Heart left ventricle (tissue), 16 donors: ENCODE measurements around the gene XPR1. TPM values are rescaled to one million over a fixed set of nuclear protein-coding genes. Genes with fewer than 3 reads are reported as not detected.

Experiments used
- ATAC-seq, 4 donors: fragments of 200-7000 bp; cut with Tn5 transposase; one replicate each; pipeline ENCODE4 v1.9.1; 2020 to 2022; ENCODE audit warnings: moderate library complexity in 4 of 4, mild to moderate bottlenecking in 3 of 4, moderate number of reproducible peaks in 1 of 4
- DNase-seq, 5 donors: peaks; one replicate each; pipeline ENCODE4 v3.0.0-alpha.2; 2020
- H3K27ac ChIP-seq, 12 donors: fragments of 200-600 bp; sonication (generic) in 4 of 12; one replicate each; pipeline versions ENCODE4 v1.5.0 to v1.8.0; 2016 to 2022; ENCODE audit warnings: mild to moderate bottlenecking in 2 of 12
- H3K27me3 ChIP-seq, 9 donors: fragments of 200-600 bp; sonication (generic) in 2 of 9; one replicate each; pipeline versions ENCODE4 v1.5.1 to v1.8.0; 2016 to 2022; ENCODE audit warnings: mild to moderate bottlenecking in 3 of 9
- H3K36me3 ChIP-seq, 9 donors: fragments of 200-600 bp; sonication (generic) in 2 of 9; one replicate each; pipeline versions ENCODE4 v1.5.0 to v1.8.0; 2018 to 2022; ENCODE audit warnings: mild to moderate bottlenecking in 2 of 9
- H3K4me1 ChIP-seq, 12 donors: fragments of 200-600 bp; sonication (generic) in 4 of 12; one replicate each; pipeline versions ENCODE4 v1.5.0 to v1.8.0; 2016 to 2022; ENCODE audit warnings: mild to moderate bottlenecking in 3 of 12
- H3K4me3 ChIP-seq, 12 donors: fragments of 200-600 bp; sonication (generic) in 4 of 12; one replicate each; pipeline versions ENCODE4 v1.5.0 to v1.8.0; 2017 to 2022; ENCODE audit warnings: mild to moderate bottlenecking in 9 of 12, moderate library complexity in 4 of 12
- H3K9me3 ChIP-seq, 12 donors: fragments of 200-600 bp; sonication (generic) in 4 of 12; one replicate each; pipeline versions ENCODE4 v1.5.0 to v1.8.0; 2016 to 2022; ENCODE audit warnings: mild to moderate bottlenecking in 1 of 12
- CTCF ChIP-seq, 12 donors: fragments of 200-600 bp; sonication (generic) in 4 of 12; IDR thresholded peaks; one replicate each; pipeline versions ENCODE4 v1.5.0 to v1.8.0; 2018 to 2022; ENCODE audit warnings: antibody characterized with exemption in 12 of 12, mild to moderate bottlenecking in 5 of 12
- POLR2A ChIP-seq, 2 donors: fragments of 450-650 bp; IDR thresholded peaks; one replicate each; pipeline ENCODE4 v1.6.1; 2017; ENCODE audit warnings: antibody characterized with exemption in 2 of 2, mild to moderate bottlenecking in 2 of 2, moderate library complexity in 2 of 2
- WGBS, 4 donors: extraction: QIAGEN DNeasy Blood & Tissue Kit in 2 of 4; methylation state at CpG; one replicate each; pipeline versions ENCODE4 v1.1.5 to v1.1.7; 2013 to 2018; 5-methylcytosine and 5-hydroxymethylcytosine counted together
- intact Hi-C, 10 donors: fragments of 100-400 bp; cut with DNase I; formaldehyde crosslinking; loops; one replicate each; pipeline versions ENCODE4 v1.11.1 to v1.14.2; 2022
- polyA plus RNA-seq, 2 donors: library from polyadenylated mRNA; stranded (reverse); fragments of 200-250 nt; gene quantifications; one replicate each; pipeline ENCODE4 v1.2.3, GENCODE V29; 2013
- total RNA-seq, 9 donors: library from RNA; depleted of rRNA in 2 of 9; stranded (reverse); fragments of >200 nt in 2 of 9; fragmentation: NEBNext Ultra II Directional in 3 of 9; extraction: Animal tissue kit (Norgen Biotek cat#: 25700) in 3 of 9; gene quantifications; one replicate each; pipeline versions ENCODE4 v1.1.0 to v1.2.4, GENCODE V29; 2016 to 2023
- donor health status: ischemic (EF 13 %, LVEDD 7.1; RV severe dilation, severe dysfunction).
- donor health status: healthy with polysubstance abuse.
- donor health status: DM: no; HTN: yes; CAD: no.
- donor health status: DM: no; HTN: no; CAD: no.
- donor health status: ischemic (EF 25% LVEDD 6.9; RV normal size, moderate dysfunction).
- donor health status: ischemic (EF 25% LVEDD 5.7; RV mildly dilated, moderate dysfunction).
- donor health status: healthy.
- donor health status: DM: yes; HTN: yes; CAD: no.
- donor health status: ischemic (EF 35%, LVEDD 5.7; RV mildly dilated, moderate dysfunction).
- donor health status: nonischemic (EF 11% LVEDD 7.7; RV severe dilation, severe dysfunction).
- donor health status: DM: yes; HTN: yes; CAD: no.
- donor health status: PGD.
- donor health status: ischemic (EF 29% LVEDD 5.4; RV normal size, mild dysfunction).
- donor health status: nonischemic (EF 23%, LVEDD 6.1; RV moderate dilation, normal function).

XPR1 gene
- total and polyA plus RNA-seq, 11 donors: 18.6 to 163 (median 59.8) TPM

- TF ChIP-seq CTCF (IDR thresholded peaks at IDR 0.05): no peak
- TF ChIP-seq POLR2A (IDR thresholded peaks at IDR 0.05): no peak
- WGBS, 4 donors: 85 to 97% (median 96%) methylated on average over 4 of the region's 4 CpGs
- Histone ChIP-seq H3K36me3 (peaks cover 0 to 4% (median 0%) of the 10 kb centered on the region in 9 donors), H3K9me3 (peaks cover 0 to 39% (median 12%) of the 10 kb centered on the region in 12 donors), H3K27me3 (no peaks in the 10 kb centered on the region), H3K27ac (no peak overlapping the region), H3K4me3 (no peak overlapping the region), H3K4me1 (peaks cover 0 to 26% (median 2%) of the 10 kb centered on the region in 12 donors)
- DNase-seq: no peak
- intact Hi-C loops: no loop called here
- no peak for ATAC-seq
These were observed 96.8 kb downstream of the XPR1 start for GRCh38 chr1:180728472-180729106.

GRCh38 chr1:180731131-180731530, 99.3 kb downstream of the XPR1 start:
- intact Hi-C loops: no loop called here
- 97 to 98% (median 98%) methylated on average over 4 of the region's 4 CpGs for WGBS, 4 donors

GRCh38 chr1:180732866-180733265, 101.0 kb downstream of the XPR1 start:
- DNase-seq (no peak), ATAC-seq (peak in 2 of 4 donors; percentile 20 to 25)
- WGBS, 4 donors: 92 to 95% (median 94%) methylated on average over 11 to 14 of the region's 14 CpGs
- Histone ChIP-seq H3K4me3 (no peak overlapping the region), H3K27me3 (no peaks in the 10 kb centered on the region), H3K36me3 (peaks cover 0 to 4% (median 0%) of the 10 kb centered on the region in 9 donors), H3K4me1 (peaks cover 0 to 13% (median 0%) of the 10 kb centered on the region in 12 donors), H3K9me3 (peaks cover 0 to 80% (median 26%) of the 10 kb centered on the region in 12 donors), H3K27ac (no peak overlapping the region)
- intact Hi-C loops: no loop called here
- TF ChIP-seq CTCF (IDR thresholded peaks at IDR 0.05) (no peak), POLR2A (IDR thresholded peaks at IDR 0.05) (no peak)

More at GRCh38 chr1:180731131-180731530, 99.3 kb downstream of the XPR1 start:
- no peak overlapping the region for H3K4me3 ChIP-seq
- peaks cover 0 to 4% (median 0%) of the 10 kb centered on the region in 9 donors for H3K36me3 ChIP-seq
- no peak for ATAC-seq
- peaks cover 0 to 65% (median 26%) of the 10 kb centered on the region in 12 donors for H3K9me3 ChIP-seq
- no peaks in the 10 kb centered on the region for H3K27me3 ChIP-seq
- no peak for DNase-seq
- no peak overlapping the region for H3K27ac ChIP-seq
- TF ChIP-seq CTCF (IDR thresholded peaks at IDR 0.05) (no peak), POLR2A (IDR thresholded peaks at IDR 0.05) (no peak)
- peaks cover 0 to 13% (median 0%) of the 10 kb centered on the region in 12 donors for H3K4me1 ChIP-seq

GRCh38 chr1:180734366-180734765, 102.5 kb downstream of the XPR1 start:
- H3K9me3 ChIP-seq: peaks cover 0 to 79% (median 26%) of the 10 kb centered on the region in 12 donors
- peaks cover 0 to 13% (median 0%) of the 10 kb centered on the region in 12 donors for H3K4me1 ChIP-seq
- no peak for ATAC-seq
- no peak overlapping the region for H3K27ac ChIP-seq
- H3K4me3 ChIP-seq: no peak overlapping the region
- no peaks in the 10 kb centered on the region for H3K27me3 ChIP-seq
- 89 to 99% (median 96%) methylated on average over 2 of the region's 2 CpGs for WGBS, 4 donors
- peaks cover 0 to 4% (median 0%) of the 10 kb centered on the region in 9 donors for H3K36me3 ChIP-seq
- no peak for TF ChIP-seq POLR2A (IDR thresholded peaks at IDR 0.05)
- no peak for TF ChIP-seq CTCF (IDR thresholded peaks at IDR 0.05)
- intact Hi-C loops: no loop called here
- DNase-seq: no peak
